ENCODE results near the gene ARID3A.

Gene ARID3A

DNA sequence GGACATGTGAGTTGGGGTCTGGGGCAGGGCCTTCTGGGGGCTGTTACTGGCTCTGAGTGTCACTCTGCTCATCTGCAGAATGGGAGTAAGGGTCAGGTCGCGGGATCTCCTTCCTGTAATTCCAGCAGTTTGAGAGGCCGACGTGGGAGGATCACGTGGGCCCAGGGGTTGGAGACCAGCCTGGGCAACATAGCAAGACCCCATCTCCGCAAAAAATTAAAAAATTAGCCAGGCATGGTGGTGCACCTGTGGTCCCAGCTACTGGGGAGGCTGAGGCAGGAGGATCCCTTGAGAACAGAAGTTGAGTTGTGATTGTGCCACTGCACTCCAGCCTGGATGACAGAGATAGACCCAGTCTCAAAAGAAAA, 4.0 kb downstream of the ARID3A start:
- TF ChIP-seq, protein P1, sequence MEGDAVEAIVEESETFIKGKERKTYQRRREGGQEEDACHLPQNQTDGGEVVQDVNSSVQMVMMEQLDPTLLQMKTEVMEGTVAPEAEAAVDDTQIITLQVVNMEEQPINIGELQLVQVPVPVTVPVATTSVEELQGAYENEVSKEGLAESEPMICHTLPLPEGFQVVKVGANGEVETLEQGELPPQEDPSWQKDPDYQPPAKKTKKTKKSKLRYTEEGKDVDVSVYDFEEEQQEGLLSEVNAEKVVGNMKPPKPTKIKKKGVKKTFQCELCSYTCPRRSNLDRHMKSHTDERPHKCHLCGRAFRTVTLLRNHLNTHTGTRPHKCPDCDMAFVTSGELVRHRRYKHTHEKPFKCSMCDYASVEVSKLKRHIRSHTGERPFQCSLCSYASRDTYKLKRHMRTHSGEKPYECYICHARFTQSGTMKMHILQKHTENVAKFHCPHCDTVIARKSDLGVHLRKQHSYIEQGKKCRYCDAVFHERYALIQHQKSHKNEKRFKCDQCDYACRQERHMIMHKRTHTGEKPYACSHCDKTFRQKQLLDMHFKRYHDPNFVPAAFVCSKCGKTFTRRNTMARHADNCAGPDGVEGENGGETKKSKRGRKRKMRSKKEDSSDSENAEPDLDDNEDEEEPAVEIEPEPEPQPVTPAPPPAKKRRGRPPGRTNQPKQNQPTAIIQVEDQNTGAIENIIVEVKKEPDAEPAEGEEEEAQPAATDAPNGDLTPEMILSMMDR (IDR thresholded peaks at IDR 0.05; ENCODE audit: low read depth, low read length): no peak
- no peak for DNase-seq (ENCODE audit: extremely low read depth, low read depth)

DNA sequence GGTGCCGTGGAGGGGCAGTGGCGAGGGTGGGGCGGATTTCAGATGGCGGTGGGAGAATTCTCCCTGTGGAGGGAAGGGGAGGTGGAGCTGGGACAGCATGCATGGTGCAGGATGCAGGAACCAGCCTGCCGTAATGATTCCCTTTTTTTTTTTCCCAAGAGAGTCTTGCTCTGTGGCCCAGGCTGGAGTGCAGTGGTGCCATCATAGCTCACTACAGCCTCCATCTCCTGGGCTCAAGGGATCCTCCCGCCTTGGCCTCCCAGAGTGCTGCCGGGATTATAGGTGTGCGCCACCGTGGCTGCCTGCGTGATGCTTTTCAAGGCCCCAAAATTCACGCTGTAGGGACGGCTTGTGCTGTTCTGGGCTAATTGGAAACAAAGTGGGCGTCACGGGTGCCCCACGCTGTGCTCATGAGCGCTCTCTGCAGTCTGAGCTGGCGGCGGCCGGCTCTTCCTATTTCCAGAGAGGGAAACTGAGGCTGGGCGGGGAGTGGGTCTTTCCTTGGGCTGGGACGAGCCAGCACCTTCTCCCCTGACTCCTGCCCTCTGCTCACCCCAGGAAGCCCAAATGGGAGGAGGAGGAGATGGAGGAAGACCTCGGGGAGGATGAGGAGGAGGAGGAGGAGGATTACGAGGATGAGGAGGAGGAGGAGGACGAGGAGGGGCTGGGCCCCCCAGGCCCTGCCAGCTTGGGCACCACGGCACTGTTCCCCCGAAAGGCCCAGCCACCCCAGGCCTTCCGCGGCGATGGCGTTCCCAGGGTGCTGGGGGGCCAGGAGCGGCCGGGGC, 6.2 kb downstream of the ARID3A start:
- no peak for DNase-seq (ENCODE audit: extremely low read depth, low read depth)
- TF ChIP-seq, protein P1 (IDR thresholded peaks at IDR 0.05; ENCODE audit: low read depth, low read length): no peak

DNA sequence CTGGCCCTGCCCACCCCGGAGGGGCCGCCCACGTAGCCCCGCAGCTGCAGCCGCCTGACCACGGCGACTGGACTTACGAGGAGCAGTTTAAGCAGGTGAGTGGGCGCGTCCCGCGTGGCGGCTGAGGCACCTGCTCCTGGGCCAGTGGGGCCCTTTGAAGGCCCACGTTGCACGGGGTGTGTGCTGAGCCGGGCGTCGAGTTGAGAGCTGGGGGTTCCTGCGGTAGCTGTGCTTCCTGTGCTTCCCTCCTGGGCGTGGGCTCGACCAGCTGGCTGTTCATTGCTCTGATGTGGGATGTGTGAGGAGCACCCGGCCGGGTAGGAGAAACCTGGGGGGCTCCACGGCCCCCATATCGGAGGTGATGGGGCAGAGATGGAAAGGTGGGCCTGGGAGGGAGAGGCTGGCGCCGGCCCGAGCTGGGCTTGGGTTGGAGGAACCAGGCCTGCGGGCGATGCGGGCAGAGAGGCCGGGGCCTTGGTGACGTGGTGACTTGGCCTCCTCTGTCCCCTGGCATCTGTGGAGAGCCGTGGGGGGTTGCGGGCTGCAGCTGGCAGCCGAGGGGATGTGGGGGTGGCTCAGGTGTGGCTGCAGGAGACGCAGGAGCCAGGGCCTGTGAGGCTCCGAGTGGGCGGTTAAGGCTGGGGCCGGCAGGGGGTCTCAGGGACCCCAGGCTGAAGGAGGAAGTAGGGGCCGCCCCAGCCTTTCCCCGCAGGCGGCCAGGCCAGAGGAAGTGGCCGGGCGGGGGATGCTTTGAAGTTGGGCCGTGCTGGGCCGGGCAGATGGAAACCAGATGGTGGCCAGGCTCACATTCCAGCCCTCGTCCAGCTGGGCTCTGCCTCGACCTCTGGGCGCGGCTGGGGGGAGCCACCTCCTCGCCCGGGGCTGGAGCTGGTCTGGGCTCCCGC, 7.1 kb downstream of the ARID3A start:
- TF ChIP-seq, protein P1 (IDR thresholded peaks at IDR 0.05; ENCODE audit: low read depth, low read length): peak; percentile 8
- DNase-seq (ENCODE audit: extremely low read depth, low read depth): peak; percentile 88

DNA sequence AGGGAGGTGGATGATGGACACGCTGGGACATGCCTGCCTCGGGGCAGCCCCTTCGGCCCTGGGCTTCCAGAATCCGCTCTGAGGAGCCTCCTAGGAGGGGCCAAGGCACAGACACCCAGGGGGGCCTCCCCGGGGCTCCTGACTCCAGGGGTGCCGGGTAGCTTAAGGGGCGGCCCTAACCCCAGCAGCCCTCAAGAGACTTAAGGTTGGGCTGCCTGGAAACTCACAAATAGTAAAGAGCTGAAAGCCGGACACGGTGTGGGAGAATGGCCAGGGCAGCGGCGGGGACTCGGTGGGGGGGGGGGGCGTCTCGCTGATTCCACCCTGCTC, 7.7 kb downstream of the ARID3A start:
- DNase-seq (ENCODE audit: extremely low read depth, low read depth): no peak
- TF ChIP-seq, protein P1 (IDR thresholded peaks at IDR 0.05; ENCODE audit: low read depth, low read length): no peak

DNA sequence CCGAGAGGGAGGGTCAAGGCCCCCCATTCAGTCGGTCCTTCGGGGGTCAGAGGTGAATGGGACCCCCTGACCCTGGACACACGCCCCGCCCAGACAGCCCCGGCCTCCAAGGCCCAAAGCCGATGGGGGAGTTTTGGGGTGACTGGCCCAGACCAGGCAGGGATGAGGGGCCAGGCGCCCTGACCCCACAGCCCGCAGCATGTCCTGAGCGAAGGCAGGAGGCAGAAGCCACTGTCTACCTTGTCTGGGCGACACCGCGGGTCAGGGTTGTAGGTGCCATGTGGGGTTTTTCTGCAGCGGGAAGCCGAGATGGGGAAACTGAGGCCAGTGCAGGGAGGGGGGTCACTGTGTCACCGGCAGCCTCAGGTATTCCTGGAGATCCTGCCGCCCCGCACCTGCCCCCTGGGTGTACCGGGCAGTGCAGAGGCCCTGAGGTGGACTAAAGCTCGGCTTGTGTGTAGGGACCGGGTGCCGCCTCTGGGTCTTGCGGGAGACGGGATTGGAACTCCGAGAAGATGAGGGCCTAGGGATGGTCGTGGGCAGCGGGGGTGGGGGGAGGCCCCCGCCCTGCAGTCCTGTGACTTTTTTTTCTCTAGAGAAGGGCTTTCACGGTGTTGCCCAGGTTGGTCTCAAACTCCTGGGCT, 8.5 kb downstream of the ARID3A start:
- TF ChIP-seq, protein P1 (IDR thresholded peaks at IDR 0.05; ENCODE audit: low read depth, low read length): no peak
- DNase-seq (ENCODE audit: extremely low read depth, low read depth): no peak

DNA sequence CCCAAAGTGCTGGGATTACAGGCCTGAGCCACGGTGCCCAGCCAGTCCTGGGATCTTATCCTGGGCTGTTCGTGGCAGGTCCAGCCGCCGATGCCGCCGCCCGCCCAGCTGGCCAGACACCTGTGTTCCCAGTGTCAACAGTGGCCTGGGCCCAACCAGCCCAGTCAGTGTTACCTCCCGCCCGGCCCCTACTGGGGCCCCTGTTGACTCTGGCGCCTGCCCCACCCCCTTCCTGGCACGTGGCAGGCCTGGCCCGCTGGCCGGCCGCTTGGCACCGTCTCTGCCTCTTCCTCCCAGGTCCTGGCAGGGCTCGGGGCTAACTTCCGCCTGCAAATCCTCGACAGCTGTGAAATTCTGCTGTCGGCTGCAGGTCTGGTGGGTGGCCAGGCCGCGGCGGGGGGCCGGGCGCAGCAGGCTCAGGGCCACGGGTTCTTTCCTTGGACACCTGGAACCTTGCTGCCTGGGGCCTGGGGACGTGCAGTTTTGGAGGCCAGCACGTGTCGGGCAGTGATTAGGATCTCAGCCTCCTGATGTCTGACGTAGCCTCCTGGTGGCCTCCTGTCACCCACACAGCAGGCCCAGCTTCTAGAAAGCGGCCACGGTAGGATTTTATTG, 9.1 kb downstream of the ARID3A start:
- DNase-seq (ENCODE audit: extremely low read depth, low read depth): no peak
- TF ChIP-seq, protein P1 (IDR thresholded peaks at IDR 0.05; ENCODE audit: low read depth, low read length): no peak
